Hindlimb muscle (tissue), 1 donor: ENCODE results near the gene ZNF143. TPM values are rescaled to one million over a fixed set of nuclear protein-coding genes. Genes with fewer than 3 reads are reported as not detected.
A peak's percentile ranks its signal among the peaks of the same experiment; 100 is the strongest.
"Not testable (repeated sequence)": the region's sequence is repeated elsewhere in the genome, so short reads cannot be mapped to it uniquely, and the experiment has no call there.

Experiments
- DNase-seq: peaks from one replicate; pipeline ENCODE4 v3.0.0-alpha.2; 2013
- polyA plus RNA-seq: library from polyadenylated mRNA; unstranded; fragments of 120-200 nt; gene quantifications from one replicate; pipeline ENCODE4 v1.2.1, GENCODE V29; 2013; ENCODE audit not compliant: insufficient read length

ZNF143 gene
- polyA plus RNA-seq, 1 donor = 13.7 TPM

- no peak for DNase-seq
These were observed 37.8 kb downstream of the ZNF143 start for GRCh38 chr11:9498457-9499078.

- DNase-seq = peak; percentile 72
These were observed 45.9 kb downstream of the ZNF143 start for GRCh38 chr11:9506489-9507276.

- DNase-seq = no peak
These were observed 46.4 kb downstream of the ZNF143 start for GRCh38 chr11:9507277-9507580.

GRCh38 chr11:9509041-9509440 is 48.2 kb downstream of the ZNF143 start:
- DNase-seq = no peak

GRCh38 chr11:9512370-9513019 is 51.7 kb downstream of the ZNF143 start:
- DNase-seq = no peak

DNA sequence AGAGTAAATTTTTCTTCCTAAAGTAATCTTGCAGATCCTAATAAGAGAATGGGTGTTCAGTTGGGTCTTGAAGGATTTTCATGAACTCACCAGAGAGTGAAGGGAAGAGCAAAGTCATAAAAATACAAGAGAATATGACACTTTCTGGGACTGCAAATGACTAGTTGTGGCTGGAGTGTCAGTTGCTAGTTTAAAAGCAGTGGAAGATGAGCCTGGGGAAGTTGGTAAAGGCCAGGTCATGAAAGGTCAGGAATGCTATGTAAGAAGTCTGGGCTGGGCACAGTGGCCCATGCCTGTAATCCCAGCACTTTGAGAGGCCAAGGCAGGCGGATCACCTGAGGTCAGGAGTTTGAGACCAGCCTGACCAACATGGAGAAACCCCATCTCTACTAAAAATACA is 53.8 kb downstream of the ZNF143 start:
- DNase-seq = not testable (repeated sequence)

- no peak for DNase-seq
These were observed 55.3 kb downstream of the ZNF143 start for GRCh38 chr11:9516113-9516512.

DNA sequence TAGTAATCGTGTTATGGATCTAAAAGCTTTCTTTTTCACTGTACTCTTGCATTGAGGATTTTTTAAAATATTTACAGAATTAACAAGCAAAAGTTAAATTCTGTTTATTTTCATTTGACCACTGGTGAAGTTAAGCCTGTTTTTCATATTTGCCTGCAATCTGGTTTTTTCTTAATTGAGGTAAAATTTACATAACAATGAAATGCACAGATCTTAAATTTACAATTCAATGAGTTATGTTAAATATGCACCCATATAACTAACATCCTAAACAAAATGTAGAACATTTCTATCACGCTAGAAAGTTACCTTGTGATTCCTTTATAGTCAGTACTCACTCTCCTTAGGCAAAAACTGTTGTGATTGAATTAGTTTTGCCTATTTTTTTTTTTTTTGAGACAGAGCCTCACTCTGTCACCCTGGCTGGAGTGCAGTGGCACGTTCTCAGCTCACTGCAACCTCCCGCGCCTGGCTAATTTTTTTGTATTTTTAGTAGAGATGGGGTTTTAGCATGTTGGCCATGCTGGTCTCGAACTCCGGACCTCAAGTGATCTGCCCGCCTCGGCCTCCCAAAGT is 58.1 kb downstream of the ZNF143 start:
- DNase-seq = no peak

- no peak for DNase-seq
These were observed 63.2 kb downstream of the ZNF143 start for GRCh38 chr11:9524001-9524400.

- no peak for DNase-seq
These were observed 64.3 kb downstream of the ZNF143 start for GRCh38 chr11:9525116-9525515.

DNA sequence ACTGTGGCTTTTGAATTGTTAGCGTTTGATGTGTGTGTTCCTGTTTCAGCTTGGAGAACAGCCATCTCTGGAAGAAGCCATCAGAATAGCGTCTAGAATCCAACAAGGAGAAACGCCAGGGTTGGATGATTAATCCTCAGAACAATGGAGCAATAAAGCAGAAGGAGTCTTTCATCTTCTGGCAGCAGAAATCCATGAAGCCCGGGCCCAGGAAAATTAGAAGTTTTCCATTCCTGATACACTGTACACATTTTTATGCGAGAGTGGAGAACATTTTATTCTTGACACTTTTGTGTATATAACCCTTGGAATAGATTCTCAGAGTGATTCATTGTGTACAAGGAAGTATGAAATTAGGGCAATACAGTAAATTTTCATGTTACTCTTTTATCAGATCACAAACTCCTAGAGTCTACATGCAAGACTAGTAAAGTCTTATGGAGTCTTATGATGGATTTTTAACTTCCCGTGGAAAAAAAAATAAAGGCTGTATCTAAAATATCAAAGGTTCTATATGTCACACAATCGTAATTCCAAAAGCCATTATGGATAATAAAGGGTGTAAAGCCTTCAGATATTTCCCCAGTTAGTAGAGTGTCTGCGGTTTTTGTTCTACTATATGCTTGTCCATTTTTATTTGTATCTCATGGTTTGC is 66.8 kb downstream of the ZNF143 start:
- peak; percentile 60 for DNase-seq

GRCh38 chr11:9528136-9528501 is 67.3 kb downstream of the ZNF143 start:
- DNase-seq = no peak

GRCh38 chr11:9528573-9529333 is 67.9 kb downstream of the ZNF143 start:
- no peak for DNase-seq

DNA sequence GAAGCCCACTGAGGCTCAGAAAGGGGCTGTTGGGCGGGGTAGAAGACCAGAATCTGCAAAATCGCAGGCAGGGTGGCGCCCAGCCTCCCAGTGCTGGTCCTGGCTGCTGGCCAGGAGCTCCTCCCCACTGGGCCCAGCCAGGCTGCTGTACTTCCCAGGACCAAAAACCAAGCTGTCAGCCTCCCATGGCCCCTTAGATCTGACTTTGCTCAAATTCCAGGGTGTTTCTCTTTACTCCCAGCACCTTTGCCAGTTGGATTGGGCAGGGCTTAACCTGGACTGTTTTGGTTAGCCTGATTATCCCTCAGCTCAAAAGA is 68.5 kb downstream of the ZNF143 start:
- peak; percentile 30 for DNase-seq

- no peak for DNase-seq
These were observed 69.3 kb downstream of the ZNF143 start for GRCh38 chr11:9530020-9530621.

GRCh38 chr11:9530901-9531625 is 70.3 kb downstream of the ZNF143 start:
- DNase-seq = no peak

DNA sequence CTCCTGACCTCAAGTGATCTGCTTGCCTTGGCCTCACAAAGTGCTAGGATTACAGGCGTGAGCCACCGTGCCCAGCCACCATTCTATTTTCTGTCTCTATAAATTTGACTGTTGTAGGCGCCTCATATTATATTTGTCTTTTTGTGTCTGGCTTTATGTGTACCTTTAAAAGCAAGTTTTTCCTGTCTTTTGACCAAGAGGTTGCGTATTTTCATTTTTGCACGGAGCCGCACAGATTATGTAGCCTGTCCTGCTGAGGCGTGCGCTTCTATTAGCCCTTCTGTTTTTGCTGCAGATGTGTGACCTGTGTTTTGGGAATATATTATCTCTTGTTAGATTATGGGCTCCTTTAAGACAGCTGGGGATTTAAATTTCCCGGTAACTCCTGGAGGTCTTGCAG is 72.2 kb downstream of the ZNF143 start:
- DNase-seq = no peak

DNA sequence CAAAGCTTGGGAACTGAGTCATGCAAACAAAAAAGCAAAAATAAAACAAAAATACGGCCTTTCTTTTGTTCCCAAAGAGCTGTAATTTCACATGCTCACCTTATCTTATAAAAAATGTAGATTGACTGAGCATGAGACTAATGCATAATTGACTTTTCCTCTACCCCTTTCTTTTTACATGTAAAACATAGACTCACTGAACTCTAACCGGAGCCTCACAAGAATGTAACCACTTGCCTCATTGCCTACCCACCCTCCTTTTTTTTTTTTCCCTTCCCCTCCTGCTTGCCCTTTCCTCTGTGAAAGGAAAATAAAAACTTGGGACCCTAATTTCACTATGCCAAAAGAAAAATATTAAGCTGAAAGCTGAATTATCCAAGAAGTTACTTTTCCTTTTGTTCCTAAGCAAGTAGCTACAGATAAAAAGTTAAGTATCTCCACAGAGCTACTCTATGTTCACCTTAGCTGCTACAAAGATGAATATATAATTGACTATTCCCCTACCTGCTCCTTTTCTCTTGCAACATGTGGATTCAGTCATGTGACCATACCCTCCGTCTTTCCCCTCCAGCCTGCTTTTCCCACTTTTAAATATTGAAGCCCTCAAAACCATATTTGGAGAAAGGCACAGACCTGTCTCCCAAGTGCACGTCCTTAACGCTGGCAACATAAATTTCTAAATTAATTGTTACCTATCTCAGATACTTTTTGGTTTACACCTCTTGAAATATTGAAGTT is 73.1 kb downstream of the ZNF143 start:
- DNase-seq = no peak

GRCh38 chr11:9535189-9535781 is 74.5 kb downstream of the ZNF143 start:
- peak; percentile 22 for DNase-seq

GRCh38 chr11:9538548-9538947 is 77.7 kb downstream of the ZNF143 start:
- DNase-seq = no peak
